Fibroblast of skin of right quadriceps (primary cell): Measurements from ENCODE around the gene GPR61.

Experiments used
- DNase-seq: peaks from one replicate; pipeline ENCODE4 v3.0.0-alpha.2; 2013

Gene GPR61

DNA sequence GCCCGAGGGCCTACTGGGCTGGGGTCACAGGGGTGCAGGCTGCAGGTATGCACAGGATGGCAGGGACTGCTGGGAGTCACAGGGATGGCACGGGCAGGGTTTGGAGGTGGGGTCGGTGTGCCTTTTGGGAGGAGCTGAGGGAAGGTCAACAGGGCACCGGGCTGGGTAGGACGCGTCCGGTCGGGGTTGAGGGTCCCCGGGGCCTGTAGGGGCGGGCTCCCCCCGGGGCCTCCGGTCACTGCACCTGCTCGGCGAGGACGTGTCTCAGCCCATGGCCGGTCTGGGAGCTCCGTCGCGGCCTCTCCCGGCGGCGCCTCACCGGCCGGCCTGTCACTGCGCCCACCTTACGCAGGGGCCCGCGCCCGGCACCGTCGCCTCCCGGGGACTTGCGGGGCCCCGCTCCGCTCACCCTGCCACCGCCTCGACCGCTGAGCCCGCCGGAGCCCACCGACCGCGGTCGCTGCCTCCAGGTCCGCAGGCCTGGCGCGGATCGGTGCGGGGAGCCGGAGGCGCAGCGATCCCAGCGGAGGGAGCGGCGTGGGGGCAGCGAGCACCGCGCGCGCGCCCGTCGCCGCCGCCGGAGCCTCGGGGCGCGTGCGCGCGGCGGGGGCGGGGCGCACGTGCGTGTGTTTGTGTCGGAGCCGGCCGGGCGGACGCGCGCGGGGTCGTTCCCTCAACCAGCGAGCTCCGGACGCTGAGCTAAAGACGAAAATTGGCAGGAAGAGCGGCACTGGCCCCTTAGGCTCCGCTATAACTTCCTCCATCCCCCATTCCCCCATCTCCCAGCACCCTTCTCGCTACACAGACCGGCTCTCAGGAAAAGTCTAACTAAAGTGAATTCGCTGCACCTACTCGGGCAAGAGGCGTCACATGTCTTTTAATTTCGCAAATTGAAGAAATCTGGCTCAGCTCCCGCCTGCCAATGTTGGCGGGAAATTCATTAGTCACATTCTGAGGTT lies 30.2 kb upstream of the GPR61 start, which contains the start of gene AMIGO1:
AMIGO1 (minus strand) TSS at position 552 of the 959 bp plus-strand sequence. CDS start 815 bp downstream, outside the sequence.
- DNase-seq, result peak; percentile 33

GRCh38 chr1:109513110-109513710 lies 26.5 kb upstream of the GPR61 start:
- no peak for DNase-seq

DNA sequence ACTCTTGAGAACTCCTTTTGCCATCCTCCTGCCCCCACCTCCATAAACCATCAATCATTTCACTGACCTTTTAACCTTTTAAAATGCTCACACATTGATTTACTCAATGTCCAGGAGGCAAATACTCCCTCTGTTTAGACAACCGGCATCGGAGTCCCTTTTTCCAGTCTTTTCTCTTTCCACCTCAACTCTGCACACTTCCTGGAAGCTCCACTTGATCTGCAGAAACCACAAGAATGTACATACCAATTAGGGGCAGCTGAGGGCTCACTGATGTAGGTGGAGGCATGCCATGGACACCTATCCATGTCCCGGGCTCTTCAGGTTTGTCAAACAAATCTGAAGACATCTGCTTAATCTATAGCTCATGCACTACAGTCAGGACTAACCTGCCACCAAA lies 24.8 kb upstream of the GPR61 start:
- no peak for DNase-seq

GRCh38 chr1:109516872-109517271 lies 22.8 kb upstream of the GPR61 start:
- peak; percentile 57 for DNase-seq

- no peak for DNase-seq
Observed at GRCh38 chr1:109517337-109517736, 22.3 kb upstream of the GPR61 start.

DNA sequence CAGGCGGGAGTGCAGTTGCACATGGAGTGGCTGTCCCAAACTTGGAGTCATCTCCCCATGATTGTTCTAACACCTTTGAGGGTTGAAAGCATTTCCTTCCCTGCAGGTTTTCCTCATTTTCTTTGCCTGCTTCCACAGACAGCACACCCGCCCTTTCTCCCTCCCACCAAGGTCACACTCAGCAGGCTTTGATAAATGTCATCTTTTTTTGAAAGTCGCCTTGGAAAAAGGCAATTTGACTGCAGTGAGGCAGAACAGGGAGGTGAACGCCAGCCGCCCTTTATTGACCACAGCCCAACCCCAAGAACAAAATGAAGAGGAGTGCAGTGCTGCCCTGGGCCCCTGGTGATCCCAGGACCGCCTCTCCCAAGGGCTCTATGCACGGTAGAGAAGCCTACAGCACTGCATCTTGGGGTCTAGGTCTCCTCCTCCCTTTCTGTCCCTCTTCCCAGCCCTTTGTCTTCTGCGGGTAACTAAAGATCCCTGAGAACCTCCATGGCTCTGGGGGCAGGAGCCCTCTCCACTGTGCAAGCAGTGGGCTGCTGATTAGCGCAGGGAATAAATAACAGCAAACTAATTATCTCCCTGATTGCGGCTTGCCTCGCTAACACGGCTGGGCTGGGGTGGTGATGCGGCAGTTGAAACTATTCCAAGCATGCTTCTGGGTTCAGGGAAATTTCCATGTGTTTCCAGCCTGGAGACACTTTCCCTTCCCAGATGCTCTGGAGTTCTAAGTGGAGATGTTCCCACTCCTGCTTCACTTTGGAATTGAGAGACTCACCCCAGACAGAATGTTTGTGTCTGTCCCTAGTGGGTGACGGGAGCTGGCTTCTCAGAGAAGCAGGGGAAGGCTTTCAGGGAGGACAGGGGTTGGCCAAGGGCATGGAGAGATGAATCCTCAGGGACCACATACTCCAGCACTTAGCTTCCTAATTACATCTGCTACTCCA lies 18.4 kb upstream of the GPR61 start:
- DNase-seq, result peak; percentile 23

DNA sequence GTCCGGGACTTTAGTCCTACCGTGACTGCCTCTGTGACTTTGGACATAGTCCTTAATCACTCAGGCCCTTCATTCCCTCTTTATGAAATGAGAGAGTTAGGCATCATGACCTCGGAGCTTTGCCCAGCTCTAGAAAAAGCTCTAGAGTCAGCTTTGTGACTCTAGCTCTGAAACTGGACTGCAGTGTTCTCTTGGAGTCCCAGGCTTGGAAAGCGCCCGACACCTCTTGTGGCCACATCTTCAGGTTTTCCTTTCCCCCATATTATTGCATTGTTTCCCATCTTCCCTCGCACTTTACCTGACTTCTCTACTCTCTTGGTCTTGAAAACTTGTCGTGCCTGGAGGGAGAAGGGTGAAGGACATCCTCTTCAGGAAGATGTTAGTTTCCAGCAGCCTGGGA lies 17.6 kb upstream of the GPR61 start:
- no peak for DNase-seq

- DNase-seq, result no peak
Observed at GRCh38 chr1:109523706-109524105, 16.0 kb upstream of the GPR61 start.

GRCh38 chr1:109527098-109527811 lies 12.4 kb upstream of the GPR61 start:
- no peak for DNase-seq

- no peak for DNase-seq
Observed at GRCh38 chr1:109527846-109528695, 11.6 kb upstream of the GPR61 start.

GRCh38 chr1:109528712-109529111 lies 11.0 kb upstream of the GPR61 start:
- DNase-seq, result no peak

DNA sequence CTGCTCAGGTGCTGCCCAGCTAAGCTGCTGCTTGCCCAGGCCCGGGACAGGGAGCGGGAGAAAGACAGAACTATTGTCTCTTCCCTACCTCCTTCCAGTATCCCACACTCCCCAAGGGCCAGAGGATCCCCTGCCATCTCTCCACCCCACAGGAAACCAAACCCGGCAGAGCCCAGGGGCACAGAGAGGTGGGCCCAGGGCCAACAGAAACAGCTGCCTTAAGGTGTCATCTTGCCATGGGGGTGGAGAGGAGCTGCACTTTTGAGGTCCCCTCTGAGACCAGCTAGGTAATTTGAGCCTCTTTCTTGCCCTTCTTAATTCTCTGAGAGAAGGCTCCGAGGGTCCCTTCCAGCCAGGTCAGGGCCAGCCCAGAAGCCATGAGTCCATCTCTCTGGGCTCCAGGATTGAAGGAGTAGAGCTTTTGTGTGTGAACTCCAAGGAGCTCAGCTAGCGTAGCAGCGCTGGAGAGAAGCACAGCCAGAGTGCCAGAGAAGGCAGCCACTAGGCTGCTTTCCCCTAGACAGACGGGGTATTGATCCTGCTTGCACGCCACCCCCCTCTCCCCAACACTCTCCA lies 9.7 kb upstream of the GPR61 start:
- no peak for DNase-seq

DNA sequence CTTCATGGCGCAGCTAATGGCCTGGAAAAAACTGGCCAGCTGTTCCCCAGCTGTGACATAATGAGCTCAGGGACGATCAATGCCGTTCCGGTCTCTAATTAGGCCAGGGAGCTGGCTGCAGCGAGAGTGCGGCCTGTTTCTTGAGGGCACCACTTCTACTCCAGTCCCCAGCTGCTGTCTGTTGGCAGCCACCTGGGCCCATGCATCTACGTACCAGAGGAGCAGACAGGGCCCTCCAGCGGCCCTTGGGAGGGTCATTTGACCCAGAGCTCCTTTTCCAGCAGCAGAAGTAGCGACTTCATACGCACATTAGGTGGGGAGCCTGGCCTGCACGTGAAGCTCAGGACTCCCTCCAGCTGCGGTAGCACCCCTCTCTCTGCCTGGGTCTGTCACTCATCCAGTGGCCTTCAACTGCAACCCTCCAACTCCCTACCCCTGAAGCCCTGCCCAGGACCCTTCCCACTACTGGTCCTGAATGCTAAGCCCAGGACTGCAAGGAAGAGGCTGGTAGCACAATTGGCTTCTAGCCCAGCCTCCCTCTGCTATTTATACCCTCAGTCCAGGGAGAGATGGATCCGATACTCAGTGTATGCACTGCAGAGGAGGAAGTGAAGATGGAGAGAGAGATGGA lies 9.1 kb upstream of the GPR61 start:
- no peak for DNase-seq

DNA sequence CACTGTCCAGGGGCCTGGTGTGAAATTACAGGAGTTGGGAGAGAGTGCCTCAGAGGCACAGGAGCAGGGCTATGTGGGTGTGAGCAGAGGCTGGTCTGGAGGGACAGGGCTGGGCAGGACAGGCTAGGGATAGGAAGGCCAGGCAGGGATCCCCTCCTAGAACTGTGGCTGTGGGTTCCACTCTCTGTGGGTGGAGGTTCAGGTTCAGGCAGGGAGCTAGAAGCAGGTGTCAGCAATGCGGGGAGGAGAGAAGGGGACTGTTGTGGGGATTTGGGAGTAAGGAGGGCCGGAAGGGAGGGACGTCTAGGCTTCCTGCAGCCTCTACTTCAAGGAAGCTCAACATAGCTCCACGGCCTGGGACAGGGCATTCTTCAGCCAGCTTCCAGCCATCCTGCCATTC lies 8.3 kb upstream of the GPR61 start:
- no peak for DNase-seq

DNA sequence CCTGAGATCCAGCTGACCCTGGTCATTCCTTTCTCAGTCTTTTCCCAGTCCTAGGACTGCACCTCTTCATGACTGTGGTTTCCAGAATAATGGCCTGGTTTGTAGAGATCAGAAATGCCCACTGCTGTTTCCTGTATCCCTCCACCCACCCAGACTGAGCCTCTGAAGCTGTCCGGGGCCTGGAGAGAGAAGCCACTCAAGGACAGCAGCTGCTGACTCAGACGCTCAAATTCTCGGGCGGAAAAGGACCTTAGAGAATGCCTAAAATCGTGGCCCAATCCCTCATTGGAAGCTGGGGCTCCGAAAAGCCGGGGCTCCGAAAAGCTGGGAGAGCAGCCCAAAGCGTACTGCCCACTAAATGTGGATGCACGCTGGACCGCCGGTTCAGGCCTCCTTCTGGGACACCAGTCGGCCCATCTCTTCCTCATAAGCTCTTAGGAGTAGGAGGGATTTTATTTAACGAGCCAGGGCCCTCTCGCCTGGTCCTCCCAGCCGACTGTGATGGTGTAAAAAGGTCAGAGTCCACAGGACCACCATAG lies 7.8 kb upstream of the GPR61 start:
- no peak for DNase-seq

DNA sequence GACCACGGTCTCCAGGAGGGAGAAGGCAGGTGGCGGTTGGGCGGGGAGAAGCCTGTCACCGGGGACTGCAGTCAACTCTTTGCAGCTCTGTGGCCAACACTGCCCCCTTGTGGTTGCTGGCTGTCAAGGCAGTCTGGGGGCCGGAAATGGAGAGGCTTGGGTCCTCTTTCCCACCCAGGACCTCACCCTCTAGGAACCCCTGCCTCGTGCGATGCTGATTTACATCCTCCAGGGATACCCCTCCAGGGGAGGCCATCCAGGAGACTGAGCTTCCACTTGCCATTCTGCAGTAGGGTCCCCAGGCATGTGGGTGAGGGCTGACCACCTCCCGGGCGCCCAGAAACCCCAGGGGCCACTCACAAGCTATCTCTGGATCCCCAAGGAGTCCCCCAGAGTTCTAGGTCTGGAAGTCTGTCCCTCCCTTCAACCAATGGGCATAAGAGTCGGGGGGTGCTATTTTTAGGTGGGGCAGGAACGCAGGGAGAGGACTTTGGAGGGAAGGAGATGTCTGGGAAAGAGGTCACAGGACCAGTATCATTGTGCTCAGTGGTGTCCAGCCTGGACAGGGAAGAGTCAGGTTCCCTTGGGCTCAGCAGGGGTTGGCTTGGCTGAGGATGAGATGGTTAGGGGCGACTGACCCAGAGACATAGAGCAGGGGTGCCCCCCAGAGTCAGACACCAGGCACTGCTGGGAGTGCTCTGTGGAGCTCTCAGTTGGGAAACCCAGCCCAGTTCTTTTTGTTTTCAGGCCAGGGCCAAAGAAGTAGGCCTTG lies 7.1 kb upstream of the GPR61 start:
- DNase-seq, result peak; percentile 72

- DNase-seq, result no peak
Observed at GRCh38 chr1:109534307-109534858, 5.3 kb upstream of the GPR61 start.

- DNase-seq, result no peak
Observed at GRCh38 chr1:109535481-109535880, 4.2 kb upstream of the GPR61 start.

DNA sequence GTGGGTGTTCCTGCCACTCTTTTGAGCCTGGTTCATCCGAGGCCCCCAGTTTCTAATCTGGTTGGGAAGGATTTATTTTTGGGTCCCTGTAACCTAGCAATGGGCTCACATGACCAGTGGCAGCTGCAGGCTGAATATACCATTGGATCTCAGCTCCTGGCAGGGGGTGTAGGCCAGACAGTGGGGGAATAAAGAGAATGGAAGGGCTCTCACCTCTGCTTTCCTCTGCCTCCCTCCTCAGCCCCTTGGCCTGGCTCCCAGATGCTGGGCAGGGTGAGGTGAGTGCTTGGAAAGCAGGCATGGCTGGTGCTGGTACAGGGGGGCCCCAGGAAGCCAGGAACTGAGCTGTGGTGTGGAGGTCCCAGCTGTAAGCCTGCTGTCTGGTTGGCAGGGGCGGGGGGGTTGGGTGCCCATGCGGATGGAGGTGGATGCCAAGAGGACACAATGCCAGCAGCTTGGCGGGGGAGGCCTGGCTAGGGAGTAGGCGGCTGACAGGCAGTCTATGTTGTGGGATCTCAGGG lies 3.6 kb upstream of the GPR61 start:
- no peak for DNase-seq
